Tibial nerve (tissue), 4 donors: Measurements from ENCODE around the gene TCEA2. TPM values are rescaled to one million over a fixed set of nuclear protein-coding genes. Genes with fewer than 3 reads are reported as not detected.

ENCODE experiments used
- DNase-seq, 2 donors: peaks; one replicate each; pipeline ENCODE4 v3.0.0-alpha.2; 2019; ENCODE audit warnings: low spot score in 2 of 2
- H3K27ac ChIP-seq, 4 donors: fragments of 200-600 bp; sonication (generic) in 3 of 4; one replicate each; pipeline ENCODE4 v1.5.1; 2017 to 2019; ENCODE audit warnings: mild to moderate bottlenecking in 1 of 4
- H3K27me3 ChIP-seq, 2 donors: fragments of 200-600 bp; sonication (generic) in 1 of 2; one replicate each; pipeline versions ENCODE4 v1.5.1 to v1.6.0; 2017 to 2019
- H3K36me3 ChIP-seq, 3 donors: fragments of 200-600 bp; sonication (generic); one replicate each; pipeline ENCODE4 v1.5.1; 2018 to 2019
- H3K4me1 ChIP-seq, 4 donors: fragments of 200-600 bp; sonication (generic) in 3 of 4; one replicate each; pipeline ENCODE4 v1.5.1; 2017 to 2019
- H3K4me3 ChIP-seq, 4 donors: fragments of 200-600 bp; sonication (generic) in 3 of 4; one replicate each; pipeline ENCODE4 v1.5.1; 2017 to 2019; ENCODE audit warnings: mild to moderate bottlenecking in 1 of 4, moderate library complexity in 1 of 4
- H3K9me3 ChIP-seq, 4 donors: fragments of 200-600 bp; sonication (generic) in 3 of 4; one replicate each; pipeline ENCODE4 v1.5.1; 2017 to 2019
- EP300 ChIP-seq, 2 donors: sonication (generic); formaldehyde crosslinking; IDR thresholded peaks; one replicate each; pipeline ENCODE4 v1.6.1; 2017; ENCODE audit warnings: antibody characterized with exemption in 2 of 2, mild to moderate bottlenecking in 1 of 2
- POLR2A ChIP-seq, 2 donors: fragments of 450-650 bp; IDR thresholded peaks; one replicate each; pipeline ENCODE4 v1.6.1; 2017; ENCODE audit warnings: antibody characterized with exemption in 2 of 2, mild to moderate bottlenecking in 2 of 2, moderate library complexity in 2 of 2
- WGBS, 2 donors: methylation state at CpG; one replicate each; pipeline ENCODE4 v1.1.5; 2018; 5-methylcytosine and 5-hydroxymethylcytosine counted together
- total RNA-seq, 4 donors: library from RNA; depleted of rRNA; stranded (reverse); fragments of >200 nt; gene quantifications; one replicate each; pipeline ENCODE4 v1.1.0, GENCODE V29; 2016
- TF ChIP-seq, protein P1 (sequence below), 5 experiments: fragments of 200-600 bp in 3 of 5; fragments of 450-650 bp in 2 of 5; sonication (generic) in 3 of 5; IDR thresholded peaks; one replicate each; pipeline ENCODE4 v1.5.1; 2016 to 2019; ENCODE audit warnings: antibody characterized with exemption in 5 of 5, mild to moderate bottlenecking in 3 of 5, moderate library complexity in 2 of 5

TCEA2 gene
- total RNA-seq, 4 donors from 2014 or later, result 45.6 to 62.9 (median 59.2) TPM

- Histone ChIP-seq H3K4me3 (no peak overlapping the region), H3K9me3 (peaks cover 0 to 9% (median 0%) of the 10 kb centered on the region in 4 donors), H3K4me1 (no peaks in the 10 kb centered on the region), H3K36me3 (no peaks in the 10 kb centered on the region), H3K27me3 (peaks cover 0 to 6% of the 10 kb centered on the region in 2 donors), H3K27ac (no peak overlapping the region)
- DNase-seq, result no peak
- WGBS, 2 donors, result 28 to 30% methylated on average over 16 of the region's 16 CpGs
- TF ChIP-seq POLR2A (IDR thresholded peaks at IDR 0.05) (no peak), EP300 (IDR thresholded peaks at IDR 0.05) (no peak)
- TF ChIP-seq, protein P1, sequence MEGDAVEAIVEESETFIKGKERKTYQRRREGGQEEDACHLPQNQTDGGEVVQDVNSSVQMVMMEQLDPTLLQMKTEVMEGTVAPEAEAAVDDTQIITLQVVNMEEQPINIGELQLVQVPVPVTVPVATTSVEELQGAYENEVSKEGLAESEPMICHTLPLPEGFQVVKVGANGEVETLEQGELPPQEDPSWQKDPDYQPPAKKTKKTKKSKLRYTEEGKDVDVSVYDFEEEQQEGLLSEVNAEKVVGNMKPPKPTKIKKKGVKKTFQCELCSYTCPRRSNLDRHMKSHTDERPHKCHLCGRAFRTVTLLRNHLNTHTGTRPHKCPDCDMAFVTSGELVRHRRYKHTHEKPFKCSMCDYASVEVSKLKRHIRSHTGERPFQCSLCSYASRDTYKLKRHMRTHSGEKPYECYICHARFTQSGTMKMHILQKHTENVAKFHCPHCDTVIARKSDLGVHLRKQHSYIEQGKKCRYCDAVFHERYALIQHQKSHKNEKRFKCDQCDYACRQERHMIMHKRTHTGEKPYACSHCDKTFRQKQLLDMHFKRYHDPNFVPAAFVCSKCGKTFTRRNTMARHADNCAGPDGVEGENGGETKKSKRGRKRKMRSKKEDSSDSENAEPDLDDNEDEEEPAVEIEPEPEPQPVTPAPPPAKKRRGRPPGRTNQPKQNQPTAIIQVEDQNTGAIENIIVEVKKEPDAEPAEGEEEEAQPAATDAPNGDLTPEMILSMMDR (IDR thresholded peaks at IDR 0.05), result no peak
These were observed 28.8 kb downstream of the TCEA2 start for GRCh38 chr20:64091770-64092169.

DNA sequence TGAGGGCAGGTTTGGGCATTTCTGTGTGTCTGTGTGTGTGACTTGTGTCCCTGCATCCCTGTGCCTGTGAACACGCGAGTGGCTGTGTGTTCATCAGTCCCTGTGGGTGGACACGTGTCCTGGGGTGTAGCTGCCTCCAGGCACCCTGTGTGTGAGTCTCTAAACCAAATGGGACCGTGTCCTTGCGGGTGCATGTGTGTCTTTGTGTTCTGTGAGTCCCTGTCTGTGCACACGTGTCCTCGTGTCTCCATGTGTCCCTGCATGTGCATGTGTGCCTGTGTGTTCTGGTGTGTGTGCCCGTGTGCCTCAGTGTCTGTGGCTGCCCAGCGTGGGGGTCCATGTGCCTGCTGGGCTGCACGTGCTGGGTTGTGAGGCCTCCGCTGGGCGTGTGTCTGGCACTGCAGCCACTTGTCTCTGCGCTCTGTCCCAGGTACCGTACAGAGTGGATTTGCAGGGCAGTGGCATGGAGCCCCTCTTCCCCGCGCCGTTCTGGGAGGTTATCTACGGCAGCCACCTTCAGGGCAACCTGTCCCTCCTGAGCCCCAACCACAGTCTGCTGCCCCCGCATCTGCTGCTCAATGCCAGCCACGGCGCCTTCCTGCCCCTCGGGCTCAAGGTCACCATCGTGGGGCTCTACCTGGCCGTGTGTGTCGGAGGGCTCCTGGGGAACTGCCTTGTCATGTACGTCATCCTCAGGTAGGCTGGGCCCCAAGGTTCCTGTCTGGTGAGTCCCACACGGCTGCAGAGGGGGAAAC lies 29.4 kb downstream of the TCEA2 start:
- no peak overlapping the region for H3K4me3 ChIP-seq
- no peak for DNase-seq

DNA sequence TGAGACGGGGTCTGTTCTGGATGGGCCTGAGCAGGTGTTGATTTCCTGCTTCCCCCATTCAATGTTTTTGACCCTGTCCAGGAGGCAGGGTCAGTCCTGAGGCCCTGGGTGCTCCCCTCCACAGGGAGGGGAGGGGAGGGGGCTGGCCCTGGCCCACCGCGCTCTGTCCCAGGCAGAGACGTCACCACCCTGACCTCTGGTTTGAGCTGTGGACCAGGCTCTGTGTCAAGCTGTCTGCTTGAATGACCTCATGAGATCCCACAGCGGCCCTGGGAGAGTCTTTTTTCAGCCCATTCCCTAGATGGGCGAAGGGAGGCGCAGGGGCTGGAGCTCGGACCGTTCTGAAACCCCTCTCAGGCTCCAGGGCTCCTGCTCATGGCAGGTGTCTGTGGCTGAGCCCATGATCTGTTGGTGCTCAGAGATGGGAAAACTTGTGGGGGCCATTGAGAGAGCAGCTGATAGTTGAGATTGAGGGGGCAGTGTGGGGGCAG lies 30.1 kb downstream of the TCEA2 start:
- H3K36me3 ChIP-seq, result peaks cover 0 to 1% (median 0%) of the 10 kb centered on the region in 3 donors
- TF ChIP-seq, protein P1 (IDR thresholded peaks at IDR 0.05), result no peak
- H3K9me3 ChIP-seq, result peaks cover 0 to under 1% (median 0%) of the 10 kb centered on the region in 4 donors
- WGBS, 2 donors, result 42 to 50% methylated on average over 3 to 9 of the region's 9 CpGs
- H3K4me1 ChIP-seq, result no peaks in the 10 kb centered on the region
- H3K27ac ChIP-seq, result no peak overlapping the region
- H3K4me3 ChIP-seq, result no peak overlapping the region
- DNase-seq, result no peak
- peaks cover 0 to under 1% of the 10 kb centered on the region in 2 donors for H3K27me3 ChIP-seq

More for the DNA sequence above, 29.4 kb downstream of the TCEA2 start:
- Histone ChIP-seq H3K36me3 (no peaks in the 10 kb centered on the region), H3K4me1 (no peaks in the 10 kb centered on the region), H3K27ac (no peak overlapping the region), H3K27me3 (peaks cover 0 to 4% of the 10 kb centered on the region in 2 donors), H3K9me3 (peaks cover 0 to 7% (median 0%) of the 10 kb centered on the region in 4 donors)
- TF ChIP-seq POLR2A (IDR thresholded peaks at IDR 0.05) (no peak), EP300 (IDR thresholded peaks at IDR 0.05) (no peak)
- TF ChIP-seq, protein P1 (IDR thresholded peaks at IDR 0.05), result no peak
- WGBS, 2 donors, result 57 to 64% methylated on average over 23 to 27 of the region's 27 CpGs

DNA sequence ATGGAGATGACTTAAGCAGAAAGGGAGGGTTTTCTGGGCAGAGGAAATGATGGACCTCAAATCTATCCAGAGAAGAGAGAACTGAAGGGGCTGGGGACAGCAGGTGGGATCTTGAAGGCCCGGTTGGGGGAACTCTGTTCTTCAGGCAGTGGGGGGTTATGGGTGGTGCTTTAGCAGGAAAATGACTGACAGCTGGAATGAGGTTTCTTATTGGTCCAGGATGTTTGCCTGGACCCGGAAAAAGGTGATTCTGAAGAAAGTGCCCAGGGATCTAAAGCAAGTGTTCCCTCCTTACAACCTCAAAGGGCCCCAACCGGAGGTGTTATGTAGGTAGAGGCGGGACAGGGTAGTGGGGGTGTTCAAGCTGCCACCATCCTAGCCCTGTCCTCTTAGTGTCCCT lies 32.5 kb downstream of the TCEA2 start:
- no peak for DNase-seq
- peaks cover 0 to 13% (median 0%) of the 10 kb centered on the region in 3 donors for H3K36me3 ChIP-seq
- H3K27ac ChIP-seq, result no peak overlapping the region
- H3K4me3 ChIP-seq, result no peak overlapping the region
- H3K27me3 ChIP-seq, result peaks cover 0 to 2% of the 10 kb centered on the region in 2 donors
- no peaks in the 10 kb centered on the region for H3K4me1 ChIP-seq
- WGBS, 2 donors, result 79 to 85% methylated on average over 4 of the region's 4 CpGs
- no peaks in the 10 kb centered on the region for H3K9me3 ChIP-seq
- TF ChIP-seq EP300 (IDR thresholded peaks at IDR 0.05), result no peak
- TF ChIP-seq, protein P1 (IDR thresholded peaks at IDR 0.05), result no peak
- no peak for TF ChIP-seq POLR2A (IDR thresholded peaks at IDR 0.05)

DNA sequence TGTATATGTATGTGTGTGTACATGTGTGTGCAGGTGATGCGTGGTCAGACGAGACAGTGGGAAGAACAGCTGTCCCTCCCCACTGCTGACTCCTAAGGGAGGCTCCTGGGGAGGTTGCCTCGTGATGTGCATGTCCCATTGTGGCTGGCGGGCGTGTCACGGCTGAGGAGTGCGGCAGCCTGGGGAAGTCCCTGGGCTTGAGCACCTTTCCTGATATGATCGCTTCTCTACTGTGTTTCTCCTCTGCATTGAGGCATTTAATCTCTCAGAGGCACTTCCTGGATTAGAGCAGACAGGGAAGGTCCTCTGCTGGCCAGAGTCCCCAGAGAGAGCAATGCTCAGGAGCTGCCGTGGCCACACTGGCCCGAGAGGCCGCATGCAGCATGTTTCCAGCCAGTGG lies 32.9 kb downstream of the TCEA2 start:
- Histone ChIP-seq H3K27ac (no peak overlapping the region), H3K4me3 (no peak overlapping the region), H3K9me3 (no peaks in the 10 kb centered on the region), H3K27me3 (peaks cover 0 to 7% of the 10 kb centered on the region in 2 donors), H3K4me1 (no peaks in the 10 kb centered on the region), H3K36me3 (peaks cover 0 to 13% (median 0%) of the 10 kb centered on the region in 3 donors)
- DNase-seq, result no peak
- TF ChIP-seq EP300 (IDR thresholded peaks at IDR 0.05) (no peak), POLR2A (IDR thresholded peaks at IDR 0.05) (no peak)
- TF ChIP-seq, protein P1 (IDR thresholded peaks at IDR 0.05), result no peak
- WGBS, 2 donors, result 89 to 90% methylated on average over 6 to 11 of the region's 11 CpGs
